Activated CD8-positive, alpha-beta memory T cell treated with anti-CD3 and anti-CD28 coated beads for 1 hour (primary cell): ENCODE results near the gene TBC1D22B.

Experiments
- DNase-seq, 2 donors: peaks; one replicate each; pipeline ENCODE4 v3.0.0-alpha.2; 2020; ENCODE audit warnings: low read depth in 1 of 2; ENCODE audit errors: extremely low read depth in 1 of 2

Gene TBC1D22B

GRCh38 chr6:37257634-37258404, at the start of gene TBC1D22B, which contains the start of gene TMEM217:
Gene TBC1D22B (plus strand): TSS chr6:37257772. CDS start chr6:37257918, 146 bp downstream.
Gene TMEM217 (minus strand): TSS chr6:37258144. CDS start chr6:37219030, 39,114 bp downstream.
- peak; percentile 88 to 91 for DNase-seq

- DNase-seq = peak; percentile 70 to 76
Observed at GRCh38 chr6:37207903-37208456, 49.6 kb upstream of the TBC1D22B start.

- no peak for DNase-seq
Observed at GRCh38 chr6:37208793-37209192, 48.8 kb upstream of the TBC1D22B start.

GRCh38 chr6:37209461-37210205, 47.9 kb upstream of the TBC1D22B start:
- DNase-seq = peak in 1 of 2 donors; percentile 54

- DNase-seq = peak; percentile 51 to 58
Observed at GRCh38 chr6:37210313-37210968, 47.1 kb upstream of the TBC1D22B start.

GRCh38 chr6:37212268-37212667, 45.3 kb upstream of the TBC1D22B start:
- no peak for DNase-seq

GRCh38 chr6:37218061-37218460, 39.5 kb upstream of the TBC1D22B start:
- no peak for DNase-seq

- no peak for DNase-seq
Observed at GRCh38 chr6:37218511-37218910, 39.1 kb upstream of the TBC1D22B start.

GRCh38 chr6:37221585-37222124, 35.9 kb upstream of the TBC1D22B start:
- DNase-seq = no peak

GRCh38 chr6:37222125-37222967, 35.2 kb upstream of the TBC1D22B start:
- peak in 1 of 2 donors; percentile 47 for DNase-seq

GRCh38 chr6:37222992-37223391, 34.6 kb upstream of the TBC1D22B start:
- DNase-seq = no peak

- no peak for DNase-seq
Observed at GRCh38 chr6:37225350-37226169, 32.0 kb upstream of the TBC1D22B start.

GRCh38 chr6:37230104-37230503, 27.5 kb upstream of the TBC1D22B start:
- no peak for DNase-seq

GRCh38 chr6:37232430-37233017, 25.0 kb upstream of the TBC1D22B start:
- no peak for DNase-seq

- DNase-seq = no peak
Observed at GRCh38 chr6:37233541-37233940, 24.0 kb upstream of the TBC1D22B start.

GRCh38 chr6:37236921-37237320, 20.7 kb upstream of the TBC1D22B start:
- no peak for DNase-seq

GRCh38 chr6:37237789-37238188, 19.8 kb upstream of the TBC1D22B start:
- no peak for DNase-seq

- no peak for DNase-seq
Observed at GRCh38 chr6:37238381-37238780, 19.2 kb upstream of the TBC1D22B start.

- DNase-seq = no peak
Observed at GRCh38 chr6:37239526-37239925, 18.0 kb upstream of the TBC1D22B start.
